ENCODE results near the gene MYT1. TPM values are rescaled to one million over a fixed set of nuclear protein-coding genes. Genes with fewer than 3 reads are reported as not detected.
A peak's percentile ranks its signal among the peaks of the same experiment; 100 is the strongest.

MYT1 gene
- polyA plus RNA-seq, 3 donors: not detected

- Histone ChIP-seq H3K9me3 (replicated peaks in 1 of 2; ENCODE audit: control insufficient read depth in 1 of 2, insufficient read depth in 1 of 2, low read length in 2 of 2) (no peaks in the 10 kb centered on the region), H3K4me1 (ENCODE audit: control insufficient read depth in 1 of 2, insufficient read depth in 2 of 2, low read length in 2 of 2) (no peaks in the 10 kb centered on the region), H3K9ac (ENCODE audit: insufficient read depth, low read length, poor library complexity, severe bottlenecking) (no peak overlapping the region), H4K20me1 (ENCODE audit: insufficient read depth, low read length) (no peaks in the 10 kb centered on the region), H3K4me3 (replicated peaks in 1 of 3; ENCODE audit: low read depth in 2 of 3, low read length in 3 of 3) (no peak overlapping the region), H3K79me2 (ENCODE audit: insufficient read depth, low read length) (no peaks in the 10 kb centered on the region), H3K4me2 (replicated peaks; ENCODE audit: extremely low read depth, low read length, poor library complexity, severe bottlenecking) (no peak overlapping the region), H2AFZ (ENCODE audit: insufficient read depth, low read depth, low read length, poor library complexity, severe bottlenecking) (no peak overlapping the region), H3K36me3 (replicated peaks in 1 of 2; ENCODE audit: control insufficient read depth in 1 of 2, insufficient read depth in 2 of 2, low read length in 2 of 2) (no peaks in the 10 kb centered on the region), H3K27me3 (ENCODE audit: control insufficient read depth in 2 of 2, insufficient read depth in 2 of 2, low read length in 2 of 2) (no peaks in the 10 kb centered on the region), H3K27ac (ENCODE audit: low read depth in 1 of 2, low read length in 2 of 2) (no peak overlapping the region)
- Mint-ChIP-seq H3K27ac (peak overlapping the region in 1 of 7 donors; percentile 30), H3K4me3 (no peak overlapping the region), H3K4me1 (no peaks in the 10 kb centered on the region), H3K36me3 (no peaks in the 10 kb centered on the region), H3K27me3 (ENCODE audit: low read depth in 3 of 3) (peaks cover 2 to 11% (median 4%) of the 10 kb centered on the region in 3 donors), H3K9me3 (peaks cover 0 to 5% (median 2%) of the 10 kb centered on the region in 7 donors)
- no peak for DNase-seq
- WGBS (ENCODE audit: insufficient coverage): 92% methylated on average over 11 of the region's 19 CpGs
- TF ChIP-seq CTCF (IDR thresholded peaks at IDR 0.05): no peak
- intact Hi-C loops (cut with micrococcal nuclease): no loop called here
Observed at GRCh38 chr20:64239449-64240242, 75.4 kb downstream of the MYT1 start.

GRCh38 chr20:64240243-64241015 lies 76.2 kb downstream of the MYT1 start:
- Histone ChIP-seq H3K27me3 (ENCODE audit: control insufficient read depth in 2 of 2, insufficient read depth in 2 of 2, low read length in 2 of 2) (no peaks in the 10 kb centered on the region), H3K27ac (ENCODE audit: low read depth in 1 of 2, low read length in 2 of 2) (no peak overlapping the region), H3K9ac (ENCODE audit: insufficient read depth, low read length, poor library complexity, severe bottlenecking) (no peak overlapping the region), H4K20me1 (ENCODE audit: insufficient read depth, low read length) (no peaks in the 10 kb centered on the region), H3K4me3 (replicated peaks in 1 of 3; ENCODE audit: low read depth in 2 of 3, low read length in 3 of 3) (no peak overlapping the region), H3K4me2 (replicated peaks; ENCODE audit: extremely low read depth, low read length, poor library complexity, severe bottlenecking) (no peak overlapping the region), H3K4me1 (ENCODE audit: control insufficient read depth in 1 of 2, insufficient read depth in 2 of 2, low read length in 2 of 2) (no peaks in the 10 kb centered on the region), H3K9me3 (replicated peaks in 1 of 2; ENCODE audit: control insufficient read depth in 1 of 2, insufficient read depth in 1 of 2, low read length in 2 of 2) (no peaks in the 10 kb centered on the region), H3K79me2 (ENCODE audit: insufficient read depth, low read length) (no peaks in the 10 kb centered on the region), H3K36me3 (replicated peaks in 1 of 2; ENCODE audit: control insufficient read depth in 1 of 2, insufficient read depth in 2 of 2, low read length in 2 of 2) (no peaks in the 10 kb centered on the region), H2AFZ (ENCODE audit: insufficient read depth, low read depth, low read length, poor library complexity, severe bottlenecking) (no peak overlapping the region)
- Mint-ChIP-seq H3K4me1 (no peaks in the 10 kb centered on the region), H3K36me3 (no peaks in the 10 kb centered on the region), H3K27me3 (ENCODE audit: low read depth in 3 of 3) (peaks cover 2 to 12% (median 4%) of the 10 kb centered on the region in 3 donors), H3K27ac (no peak overlapping the region), H3K9me3 (peaks cover 0 to 2% (median 0%) of the 10 kb centered on the region in 7 donors), H3K4me3 (no peak overlapping the region)
- no peak for TF ChIP-seq CTCF (IDR thresholded peaks at IDR 0.05)
- intact Hi-C loops (cut with micrococcal nuclease): no loop called here
- DNase-seq: no peak
- whole genome bisulfite sequencing (ENCODE audit: insufficient coverage): 96% methylated on average over 25 of the region's 26 CpGs

Data from CD14-positive monocyte (primary cell).